GM18868 (cell line): ENCODE data around the gene CAVIN1.
"Not testable (repeated sequence)": the region's sequence is repeated elsewhere in the genome, so short reads cannot be mapped to it uniquely, and the experiment has no call there.

Source experiments
- ATAC-seq: cut with Tn5 transposase; IDR thresholded peaks from one replicate; pipeline ENCODE4 v1.9.1; 2021; ENCODE audit warnings: mild to moderate bottlenecking, moderate library complexity; ENCODE audit not compliant: unreplicated experiment

Gene CAVIN1

GRCh38 chr17:42406615-42407288, 16.3 kb downstream of the CAVIN1 start:
- ATAC-seq, result no peak

GRCh38 chr17:42405963-42406495, 17.0 kb downstream of the CAVIN1 start:
- ATAC-seq, result no peak

GRCh38 chr17:42405076-42405475, 18.0 kb downstream of the CAVIN1 start:
- ATAC-seq, result no peak

- no peak for ATAC-seq
These were observed 18.6 kb downstream of the CAVIN1 start for GRCh38 chr17:42404326-42405055.

DNA sequence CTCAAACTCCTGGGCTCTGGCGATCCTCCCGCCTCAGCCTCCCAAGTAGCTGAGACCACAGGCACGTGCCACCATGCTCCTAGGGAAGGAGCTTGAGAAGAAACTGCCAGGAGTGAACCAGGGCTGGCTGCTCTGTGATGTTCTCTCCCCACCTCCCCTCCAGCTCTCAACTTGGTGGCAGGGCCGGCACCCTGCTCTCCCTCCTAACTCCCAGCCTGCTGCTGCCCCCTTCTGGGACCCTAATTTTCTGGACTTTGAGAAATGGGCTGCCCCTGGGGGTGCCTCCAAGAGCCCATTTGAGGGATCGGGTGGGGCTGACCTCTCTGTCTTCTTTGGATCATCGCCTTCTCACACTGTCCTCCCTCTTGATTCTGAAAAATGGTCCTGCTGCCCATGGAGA, 19.9 kb downstream of the CAVIN1 start:
- no peak for ATAC-seq

DNA sequence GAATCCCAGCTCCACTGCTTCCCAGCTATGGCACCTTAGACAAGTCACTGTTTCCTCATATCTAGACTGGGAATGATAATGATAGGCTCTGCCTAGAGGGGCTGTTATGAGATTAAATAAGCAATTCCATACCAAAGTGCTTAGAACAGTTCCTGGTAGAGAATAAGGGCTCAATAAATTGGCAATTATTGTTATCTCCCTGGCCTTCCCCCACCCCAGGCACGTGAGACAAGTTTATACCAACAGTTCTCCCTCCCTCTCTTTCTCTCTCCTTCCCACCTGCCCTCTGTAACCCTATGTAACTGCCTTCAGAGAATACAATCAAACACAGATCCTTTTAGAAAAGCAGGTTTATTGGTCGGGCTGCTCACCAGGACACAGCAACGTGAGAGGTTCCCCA, 20.9 kb downstream of the CAVIN1 start:
- ATAC-seq, result no peak

GRCh38 chr17:42400844-42401375, 22.1 kb downstream of the CAVIN1 start:
- ATAC-seq, result not testable (repeated sequence)

- no peak for ATAC-seq
These were observed 22.9 kb downstream of the CAVIN1 start for GRCh38 chr17:42399948-42400843.

DNA sequence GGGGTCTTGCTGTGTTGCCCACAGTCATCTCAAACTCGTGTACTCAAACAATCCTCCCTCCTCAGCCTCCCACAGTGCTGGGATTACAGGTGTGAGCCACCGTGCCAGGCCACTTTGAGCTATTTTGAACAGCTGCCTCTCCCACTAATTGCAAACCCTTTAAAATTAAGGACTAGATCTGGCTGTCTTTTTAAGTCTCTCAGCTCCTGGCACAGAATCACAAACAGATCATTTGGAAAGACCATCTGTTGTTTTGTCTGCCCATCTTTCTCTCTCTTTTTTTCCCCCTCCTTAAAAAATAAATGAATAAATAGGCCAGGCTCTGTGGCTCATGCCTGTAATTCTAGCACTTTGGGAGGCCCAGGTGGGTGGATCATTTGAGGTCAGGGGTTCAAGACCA, 23.9 kb downstream of the CAVIN1 start:
- no peak for ATAC-seq

- not testable (repeated sequence) for ATAC-seq
These were observed 27.5 kb downstream of the CAVIN1 start for GRCh38 chr17:42395601-42396000.

DNA sequence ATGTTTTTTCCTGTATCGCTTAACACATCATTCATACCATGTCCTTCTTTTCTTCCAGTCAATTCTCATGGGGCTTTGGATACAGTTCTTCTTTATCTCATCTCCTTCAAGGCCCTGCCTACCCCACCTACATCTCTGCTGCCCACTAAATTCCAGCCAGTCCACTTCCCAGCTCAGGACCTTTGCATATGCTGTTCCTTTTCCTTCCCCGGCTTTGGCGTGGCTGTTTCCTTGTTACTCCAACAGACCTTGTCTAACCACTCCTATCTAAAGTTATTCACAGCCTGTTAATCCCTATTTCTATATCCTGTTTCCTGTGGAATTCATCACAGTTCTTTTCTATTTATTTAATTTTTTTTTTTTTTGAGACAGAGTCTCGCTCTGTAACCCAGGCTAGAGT, 28.2 kb downstream of the CAVIN1 start:
- ATAC-seq, result no peak

- no peak for ATAC-seq
These were observed 30.2 kb downstream of the CAVIN1 start for GRCh38 chr17:42392692-42393415.

DNA sequence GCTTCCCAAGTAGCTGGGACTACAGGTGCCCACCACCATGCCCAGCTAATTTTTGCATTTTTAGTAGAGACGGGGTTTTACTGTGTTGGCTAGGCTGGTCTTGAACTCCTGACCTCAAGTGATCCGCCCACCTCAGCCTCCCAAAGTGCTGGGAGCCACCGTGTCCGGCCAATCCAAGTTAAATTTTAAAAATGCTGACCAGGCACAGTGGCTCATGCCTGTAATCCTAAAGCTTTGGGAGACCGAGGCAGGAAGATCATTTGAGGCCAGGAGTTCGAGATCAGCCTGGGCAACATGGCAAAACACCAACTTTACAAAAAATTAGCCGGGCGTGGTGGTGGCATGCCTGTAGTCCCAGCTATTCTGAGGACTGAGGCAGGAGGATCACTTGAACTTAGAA, 31.6 kb downstream of the CAVIN1 start:
- not testable (repeated sequence) for ATAC-seq

DNA sequence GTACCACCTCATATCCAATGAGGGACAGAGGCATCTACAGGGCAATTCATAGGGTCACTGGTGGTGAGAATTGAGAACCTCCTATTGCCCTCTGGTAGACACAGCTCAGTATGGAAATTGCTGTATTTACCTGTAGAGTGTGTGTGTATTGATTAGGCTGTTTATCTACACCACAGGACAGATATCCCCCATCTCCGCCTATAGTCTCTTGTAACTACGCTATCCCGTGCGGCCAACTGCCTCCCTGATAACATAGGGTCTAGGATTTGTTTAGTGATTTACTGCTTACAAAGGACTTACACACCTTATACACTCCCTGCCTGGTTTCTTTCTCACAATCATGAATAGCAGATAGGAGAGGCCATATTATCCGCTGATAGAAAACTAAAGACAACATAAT, 33.2 kb downstream of the CAVIN1 start:
- ATAC-seq, result no peak

DNA sequence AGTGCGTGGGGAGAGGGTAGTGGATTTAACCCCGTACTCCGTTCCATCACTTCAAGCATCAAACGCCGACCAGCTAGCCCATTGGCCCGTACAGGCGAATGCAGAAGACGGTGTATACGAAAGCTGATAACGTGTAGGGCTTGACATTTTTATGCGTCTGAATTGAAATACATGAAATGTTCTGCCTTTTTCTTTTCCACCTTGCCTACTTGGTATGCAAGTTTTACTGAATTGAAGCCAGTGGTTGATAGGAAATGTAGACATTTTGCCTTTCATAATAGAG, 34.0 kb downstream of the CAVIN1 start:
- peak; percentile 16 for ATAC-seq

- peak; percentile 87 for ATAC-seq
These were observed 34.5 kb downstream of the CAVIN1 start, which contains the start of gene STAT3 for GRCh38 chr17:42388381-42389134. Gene STAT3, minus strand, starts transcription at chr17:42388442. Its CDS starts 39,926 bp downstream, at chr17:42348516.

DNA sequence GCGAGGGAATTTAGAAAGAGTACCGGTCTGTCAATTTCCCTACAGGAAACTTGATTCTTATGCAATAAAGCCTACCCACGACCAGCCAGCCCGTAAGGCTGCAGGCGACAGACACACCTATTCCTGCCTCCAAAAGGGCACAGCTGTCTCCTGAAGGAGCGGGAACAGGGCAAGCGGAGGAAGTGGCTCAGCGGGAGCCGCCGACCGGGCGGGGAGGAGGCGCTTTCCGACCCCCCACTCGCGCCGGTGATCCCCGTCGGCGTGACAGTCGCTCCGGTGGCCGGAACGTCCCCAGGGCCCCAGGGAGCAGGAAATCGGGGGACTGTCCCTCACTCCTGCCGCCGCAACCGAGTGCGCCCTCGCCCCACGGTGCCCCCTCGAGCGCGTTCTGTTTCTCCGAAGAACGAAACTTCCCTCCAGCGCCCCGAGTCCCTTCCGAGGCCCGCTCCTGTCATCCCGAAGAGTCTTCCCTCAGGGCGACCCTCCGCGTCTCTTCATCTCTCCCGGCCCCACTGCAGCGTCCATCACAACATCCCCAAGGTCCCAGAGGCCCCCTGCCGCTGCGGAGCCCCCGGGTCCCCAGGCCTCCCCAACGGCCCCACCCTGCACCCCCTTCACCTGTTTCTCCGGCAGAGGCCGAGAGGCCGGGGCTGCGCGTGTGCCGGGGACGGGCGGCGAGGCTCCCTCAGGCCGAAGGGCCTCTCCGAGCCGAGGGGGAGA, 35.2 kb downstream of the CAVIN1 start:
- ATAC-seq, result peak; percentile 2

DNA sequence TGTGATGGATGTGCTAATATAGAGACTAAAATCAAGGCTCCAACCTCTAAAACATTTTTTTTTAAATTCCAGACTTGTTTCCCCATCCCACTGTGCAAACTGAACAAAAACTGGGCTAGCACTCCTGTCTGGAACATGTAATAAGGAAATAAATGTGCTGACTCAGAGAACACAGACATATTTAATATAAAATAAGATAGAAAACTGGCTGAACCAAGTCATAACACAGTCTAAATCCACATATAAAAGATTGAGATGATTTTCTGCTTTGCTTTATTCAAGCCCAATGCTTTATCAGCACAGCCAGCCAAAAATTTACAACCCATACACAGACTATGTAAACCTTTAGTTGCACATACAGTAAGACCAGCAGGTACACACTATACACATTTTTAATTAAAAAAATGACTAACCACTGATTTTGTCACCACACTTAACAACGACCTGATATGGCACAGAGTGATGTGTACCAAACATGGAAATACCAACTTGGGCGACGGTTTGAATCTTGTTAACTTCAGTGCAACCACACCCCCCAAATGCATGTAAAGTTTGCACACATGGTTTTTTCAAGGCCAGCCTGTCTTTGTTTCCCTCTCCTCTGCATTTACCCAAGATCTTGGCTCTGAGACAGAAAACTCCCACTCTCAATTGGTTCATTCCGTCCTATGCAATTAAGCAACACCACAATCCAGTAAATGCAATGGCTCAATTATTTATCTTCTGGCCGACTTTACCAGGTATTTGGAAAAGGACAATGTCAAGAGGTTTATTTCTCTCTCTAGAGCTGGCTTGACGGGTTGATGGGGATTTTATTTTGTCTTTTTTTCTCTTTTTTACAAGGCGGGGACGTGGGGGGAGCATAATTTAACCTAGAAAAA, 36.0 kb downstream of the CAVIN1 start:
- ATAC-seq, result no peak
